T-helper 2 cell treated with Interferon-gamma antibody and Interleukin-4, amounts not matched to agents 100 ng/mL and 5 ng/mL, for 36 hours (primary cell): ENCODE measurements around the gene PLCG2. TPM values are rescaled to one million over a fixed set of nuclear protein-coding genes. Genes with fewer than 3 reads are reported as not detected.
"Not testable (repeated sequence)": the region's sequence is repeated elsewhere in the genome, so short reads cannot be mapped to it uniquely, and the experiment has no call there.

ENCODE experiments used
- intact Hi-C: fragments of 100-400 bp; cut with micrococcal nuclease; formaldehyde crosslinking; loops from one replicate; pipeline ENCODE4 v1.15.1; 2023
- total RNA-seq: library from RNA; stranded (reverse); gene quantifications from 2 replicates; pipeline ENCODE4 v1.2.3, GENCODE V29; 2022

The PLCG2 gene
- 4.2 and 5.7 TPM in 2 replicates for total RNA-seq

- intact Hi-C loops: loop anchor here (1.0 kb wide), 1 partner anchor 465 kb away; the partner anchor contains the start of gene GAN
Observed at GRCh38 chr16:81778861-81779535, at the start of gene PLCG2. Gene PLCG2 (plus strand): TSS chr16:81779291. CDS start chr16:81785990, 6,699 bp downstream.

- intact Hi-C loops: no loop called here
Observed at GRCh38 chr16:81729451-81729850, 49.6 kb upstream of the PLCG2 start.

GRCh38 chr16:81730090-81731051 lies 48.7 kb upstream of the PLCG2 start:
- intact Hi-C loops: loop anchor here (10.0 kb wide), 1 partner anchor 726 kb away; the partner anchor contains the start of genes CENPN and CMC2

GRCh38 chr16:81731649-81732048 lies 47.4 kb upstream of the PLCG2 start:
- intact Hi-C loops: loop anchor here (10.0 kb wide), 1 partner anchor 727 kb away; the partner anchor contains the start of genes CENPN and CMC2

- intact Hi-C loops: loop anchor here (10.0 kb wide), 1 partner anchor 728 kb away; the partner anchor contains the start of genes CENPN and CMC2
Observed at GRCh38 chr16:81732699-81733098, 46.4 kb upstream of the PLCG2 start.

GRCh38 chr16:81733295-81733694 lies 45.8 kb upstream of the PLCG2 start:
- intact Hi-C loops: loop anchor here (10.0 kb wide), 1 partner anchor 728 kb away; the partner anchor contains the start of genes CENPN and CMC2

GRCh38 chr16:81734632-81735434 lies 44.3 kb upstream of the PLCG2 start:
- intact Hi-C loops: loop anchor here (5.0 to 10.0 kb wide), 3 partner anchors 473 to 813 kb away; partner anchors contain the start of genes CENPN and CMC2

GRCh38 chr16:81737885-81738536 lies 41.1 kb upstream of the PLCG2 start:
- intact Hi-C loops: loop anchor here (1.0 to 10.0 kb wide), 6 partner anchors 115 to 816 kb away; partner anchors contain the start of genes ATMIN, CENPN and CMC2

- intact Hi-C loops: loop anchor here (1.0 to 10.0 kb wide), 6 partner anchors 116 to 817 kb away; partner anchors contain the start of genes ATMIN, CENPN and CMC2
Observed at GRCh38 chr16:81738783-81739496, 40.2 kb upstream of the PLCG2 start.

- intact Hi-C loops: loop anchor here (5.0 to 10.0 kb wide), 3 partner anchors 477 to 817 kb away; partner anchors contain the start of genes CENPN and CMC2
Observed at GRCh38 chr16:81739503-81739902, 39.6 kb upstream of the PLCG2 start.

- intact Hi-C loops: no loop called here
Observed at GRCh38 chr16:81740169-81740568, 38.9 kb upstream of the PLCG2 start.

GRCh38 chr16:81741430-81741770 lies 37.7 kb upstream of the PLCG2 start:
- intact Hi-C loops: not testable (repeated sequence)

GRCh38 chr16:81744385-81744784 lies 34.7 kb upstream of the PLCG2 start:
- intact Hi-C loops: no loop called here

- intact Hi-C loops: loop anchor here (5.0 kb wide), 1 partner anchor 127 kb away; no protein-coding TSS in a partner anchor
Observed at GRCh38 chr16:81744911-81745310, 34.2 kb upstream of the PLCG2 start.

GRCh38 chr16:81745704-81746558 lies 33.2 kb upstream of the PLCG2 start:
- intact Hi-C loops: loop anchor here (5.0 kb wide), 1 partner anchor 126 kb away; no protein-coding TSS in a partner anchor

- intact Hi-C loops: loop anchor here (5.0 kb wide), 1 partner anchor 126 kb away; no protein-coding TSS in a partner anchor
Observed at GRCh38 chr16:81746566-81746965, 32.5 kb upstream of the PLCG2 start.

GRCh38 chr16:81748476-81749198 lies 30.5 kb upstream of the PLCG2 start:
- intact Hi-C loops: loop anchor here (5.0 kb wide), 1 partner anchor 124 kb away; no protein-coding TSS in a partner anchor
